Colon (tissue), 2 donors: ENCODE data around the gene ERICH3.
"Not testable (repeated sequence)": the region's sequence is repeated elsewhere in the genome, so short reads cannot be mapped to it uniquely, and the experiment has no call there.

ENCODE experiments used
- FAIRE-seq: peaks from 2 replicates; lab custom pipeline; 2012; peaks lifted over from hg19 to GRCh38; lab: Jason Lieb, UNC
- donor health status: control.
- donor health status: control.

The ERICH3 gene

DNA sequence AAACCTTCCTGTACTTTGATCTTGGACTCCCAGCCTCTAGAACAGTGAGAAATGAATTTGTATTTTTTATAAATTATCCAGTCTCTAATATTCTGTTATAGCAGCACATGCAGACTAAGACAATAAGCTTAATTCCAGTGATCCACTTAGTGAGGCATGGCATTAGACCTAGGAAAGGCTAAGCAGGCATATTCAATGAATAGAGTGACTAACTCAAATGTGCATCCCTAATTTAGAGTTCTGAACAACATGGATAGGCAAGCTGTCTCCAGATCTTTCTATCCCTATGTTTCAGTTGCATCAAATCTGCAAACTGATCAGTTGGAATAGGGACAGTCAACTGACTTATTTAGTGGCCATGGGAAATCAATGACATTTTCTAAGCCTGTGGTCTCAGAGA, 4.3 kb upstream of the ERICH3 start:
- no peak for FAIRE-seq

DNA sequence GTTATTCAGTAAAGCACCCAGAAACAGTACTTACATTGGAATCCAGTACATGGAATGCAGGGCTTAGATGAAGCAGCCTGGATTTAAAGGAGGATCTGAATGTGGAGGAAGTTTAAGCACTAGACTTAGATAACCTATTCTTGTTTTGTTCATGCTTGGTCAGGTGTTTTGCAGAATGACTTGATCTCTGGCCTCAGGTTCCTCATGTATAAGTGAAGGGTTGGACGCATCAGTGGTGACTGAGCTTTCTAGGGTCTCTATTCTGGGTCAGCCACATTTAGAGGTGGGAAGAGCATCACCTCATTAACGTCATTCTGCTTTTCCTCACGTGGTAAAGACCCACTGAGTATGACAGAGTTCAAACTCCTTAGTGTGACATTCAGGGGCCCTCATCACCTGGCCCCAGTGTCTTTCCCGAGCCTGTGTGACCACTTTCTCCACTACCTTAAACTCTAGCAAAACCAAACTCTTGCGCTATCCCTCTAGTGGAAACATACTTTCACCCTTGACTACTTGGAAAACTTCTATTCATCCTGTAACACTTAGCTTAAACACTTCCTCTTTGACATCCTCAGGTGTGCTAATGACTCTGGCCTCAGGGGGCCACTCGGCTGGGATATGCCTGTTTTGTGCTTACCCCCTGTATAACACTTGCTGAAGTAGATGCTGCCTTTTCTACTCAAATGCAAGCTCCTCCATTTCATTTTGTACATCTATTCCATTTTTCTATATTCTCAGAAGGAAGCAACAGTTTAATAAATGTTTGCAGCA, 871 bp upstream of the ERICH3 start:
- no peak for FAIRE-seq

DNA sequence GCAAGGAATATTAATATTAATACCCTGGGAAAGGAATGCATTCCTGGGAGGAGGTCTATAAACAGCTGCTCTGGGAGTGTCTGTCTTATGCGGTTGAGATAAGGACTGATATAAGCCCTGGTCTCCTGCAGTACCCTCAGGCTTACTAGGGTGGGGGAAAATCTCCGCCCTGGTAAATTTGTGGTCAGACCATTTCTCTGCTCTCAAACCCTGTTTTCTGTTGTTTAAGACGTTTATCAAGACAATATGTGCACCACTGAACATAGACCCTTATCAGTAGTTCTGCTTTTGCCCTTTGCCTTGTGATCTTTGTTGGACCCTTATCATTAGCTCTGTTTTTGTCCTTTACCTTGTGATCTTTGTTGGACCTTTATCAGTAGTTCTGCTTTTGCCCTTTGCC, 2.7 kb downstream of the ERICH3 start:
- not testable (repeated sequence) for FAIRE-seq

DNA sequence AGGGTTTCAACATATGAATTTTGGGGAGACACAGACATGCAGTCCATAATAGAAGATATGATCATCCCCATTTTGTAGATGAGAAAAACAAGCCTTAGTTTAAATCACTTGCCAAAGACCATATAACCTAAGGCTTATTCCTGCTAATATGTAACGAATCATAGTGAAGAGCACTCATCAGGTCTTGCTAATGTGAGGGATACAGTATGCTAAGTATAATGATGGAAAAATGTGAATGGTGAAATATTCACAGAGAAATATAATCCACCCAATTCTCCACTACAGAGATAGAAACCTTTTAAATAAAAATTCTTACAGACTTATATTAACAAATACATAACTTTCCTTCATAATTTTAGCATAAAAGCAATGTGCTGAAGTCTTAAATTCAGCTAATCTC, 18.9 kb downstream of the ERICH3 start:
- no peak for FAIRE-seq

DNA sequence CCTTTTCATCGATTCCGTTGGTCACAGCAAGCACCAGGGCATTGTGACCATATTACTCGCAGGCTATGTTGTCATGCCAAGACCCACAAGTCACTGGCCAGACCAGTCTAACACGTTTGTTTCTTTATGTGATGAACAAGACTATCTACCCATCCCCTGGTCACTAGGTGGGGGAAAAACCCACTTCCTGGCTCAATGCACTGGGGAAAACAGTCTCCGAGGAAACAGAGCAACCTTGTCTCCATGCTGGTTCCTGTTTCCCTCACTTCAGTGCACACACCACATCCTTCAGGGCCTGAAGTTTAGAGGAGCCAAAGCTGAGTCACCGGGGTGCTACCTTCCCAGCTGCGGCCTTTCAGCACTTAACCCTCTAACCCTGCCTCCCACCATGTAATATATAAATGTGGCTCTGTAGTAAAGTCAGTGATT, 20.9 kb downstream of the ERICH3 start:
- no peak for FAIRE-seq

DNA sequence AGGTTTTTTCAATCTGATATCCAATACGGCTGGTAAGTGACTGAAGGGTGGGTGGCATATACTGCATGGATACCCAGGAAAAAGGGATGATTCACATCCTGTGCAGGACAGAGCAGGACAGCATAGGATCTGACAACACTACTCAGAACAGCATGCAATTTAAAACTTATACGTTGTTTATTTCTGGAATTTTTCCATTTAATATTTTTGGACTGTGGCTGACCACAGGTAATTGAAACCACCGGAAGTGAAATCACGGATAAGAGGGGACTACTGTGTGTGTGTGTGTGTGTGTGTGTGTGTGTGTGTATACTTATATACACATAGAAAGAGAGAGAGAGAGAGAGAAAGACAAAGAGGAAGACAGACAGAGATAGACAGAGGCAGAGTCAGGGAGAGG, 23.0 kb downstream of the ERICH3 start:
- no peak for FAIRE-seq

DNA sequence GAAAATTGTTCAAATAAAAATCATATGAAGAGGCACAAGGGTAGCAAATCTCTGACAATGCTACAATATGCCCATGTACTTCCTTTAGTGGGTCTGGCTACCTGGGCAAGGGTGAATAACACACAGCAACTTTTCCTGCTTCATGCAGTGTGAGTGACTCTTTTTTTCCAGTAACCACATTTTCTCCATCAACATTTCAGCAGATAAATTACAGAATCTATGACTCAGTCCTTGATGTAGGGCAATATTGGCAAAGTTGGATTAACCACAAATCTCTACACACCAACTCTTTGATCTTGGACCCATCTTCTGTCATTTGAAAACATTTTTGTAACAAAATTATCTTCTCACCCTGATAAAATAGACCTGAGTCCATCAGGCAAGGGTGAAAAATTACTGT, 31.7 kb downstream of the ERICH3 start:
- no peak for FAIRE-seq

DNA sequence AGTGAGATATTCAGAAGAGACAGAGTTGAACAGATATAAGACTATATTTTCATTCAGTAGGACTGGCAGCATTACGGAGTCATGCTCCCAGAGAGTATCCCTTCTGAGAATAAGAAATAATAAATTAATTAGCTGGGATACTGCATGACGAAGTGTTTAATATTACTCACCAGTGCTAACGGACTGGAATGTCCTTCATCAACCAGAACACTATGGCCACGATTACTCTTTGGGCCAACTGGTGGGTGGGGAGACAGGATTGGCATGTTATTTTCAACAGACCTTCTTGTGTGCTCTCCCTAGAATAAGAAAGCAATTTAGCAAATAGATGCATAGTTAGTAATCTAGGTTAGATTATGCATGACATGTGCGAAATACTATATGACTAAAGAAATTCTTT, 32.4 kb downstream of the ERICH3 start:
- no peak for FAIRE-seq

DNA sequence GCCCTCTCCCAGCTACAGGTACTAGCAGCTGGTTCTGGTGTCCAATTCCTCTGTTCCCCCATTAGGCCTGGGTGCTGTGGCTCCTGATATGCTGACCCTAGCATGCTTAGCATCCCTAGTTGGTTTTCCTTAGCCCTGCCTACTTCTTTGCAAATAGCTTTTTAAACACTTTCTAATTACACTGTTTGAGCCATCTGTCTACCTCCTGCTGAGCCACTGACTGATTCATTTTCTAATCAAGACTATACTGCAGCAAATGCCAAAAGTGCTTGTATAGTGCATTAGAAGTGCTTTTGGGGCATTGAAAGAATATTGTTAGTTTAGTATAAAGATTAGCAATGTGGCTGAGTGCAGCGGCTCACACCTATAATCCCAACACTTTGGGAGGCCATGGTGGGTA, 36.3 kb downstream of the ERICH3 start:
- no peak for FAIRE-seq

DNA sequence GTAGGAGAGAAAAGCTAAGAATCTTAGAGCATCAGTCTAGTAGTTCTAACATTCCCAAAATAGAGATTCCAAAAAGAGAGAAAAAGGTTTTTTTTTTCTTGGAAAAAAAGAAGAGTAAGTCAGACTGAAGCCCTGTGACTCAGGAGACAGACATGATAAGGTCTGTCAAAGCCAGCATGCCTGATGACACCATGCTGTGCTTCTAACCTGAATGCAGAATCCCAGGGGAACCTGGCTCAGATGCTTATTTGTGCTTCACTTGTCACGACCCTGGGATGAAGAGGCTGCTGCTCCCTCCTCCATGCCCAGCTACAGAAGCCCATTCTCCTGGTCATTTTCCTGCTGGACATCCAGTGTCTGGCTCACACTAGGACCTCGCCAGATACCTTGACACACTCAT, 44.3 kb downstream of the ERICH3 start:
- no peak for FAIRE-seq

DNA sequence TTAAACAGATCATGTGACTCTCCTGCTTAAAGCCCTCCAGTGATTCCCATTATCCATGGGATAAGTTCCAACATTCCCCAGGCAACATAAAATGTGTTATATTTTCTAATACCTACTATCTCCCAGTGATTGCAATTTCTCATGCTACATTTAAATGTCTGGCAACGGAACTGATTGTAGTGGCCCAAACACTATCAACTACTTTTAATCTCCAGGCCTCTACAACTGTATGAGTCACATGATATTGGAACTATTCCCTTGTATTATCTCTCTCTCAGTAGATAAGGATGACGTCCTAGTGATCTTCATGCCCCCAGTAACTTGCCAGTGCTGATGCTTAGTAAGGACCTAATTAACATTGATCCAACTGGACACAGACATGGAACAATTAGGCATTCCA, 49.9 kb downstream of the ERICH3 start:
- FAIRE-seq, result no peak

DNA sequence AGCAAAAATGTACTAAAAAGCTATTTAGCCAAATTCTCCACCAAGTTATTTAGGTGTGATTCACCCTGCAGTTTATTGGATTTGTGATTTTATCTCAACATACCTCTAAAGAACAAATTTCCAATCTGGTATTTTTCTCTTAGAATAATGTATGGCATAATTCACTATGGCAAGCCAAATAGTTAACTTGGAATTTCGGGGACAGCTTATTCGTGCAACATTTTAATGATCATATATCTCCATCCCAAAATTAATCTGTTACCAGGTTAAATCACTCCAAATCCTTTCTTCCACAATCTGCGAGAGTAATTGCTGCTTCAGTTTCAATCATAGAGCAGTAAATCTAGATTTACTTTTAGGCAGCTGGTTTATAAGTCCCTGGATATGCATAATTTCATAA, 53.4 kb downstream of the ERICH3 start:
- no peak for FAIRE-seq

DNA sequence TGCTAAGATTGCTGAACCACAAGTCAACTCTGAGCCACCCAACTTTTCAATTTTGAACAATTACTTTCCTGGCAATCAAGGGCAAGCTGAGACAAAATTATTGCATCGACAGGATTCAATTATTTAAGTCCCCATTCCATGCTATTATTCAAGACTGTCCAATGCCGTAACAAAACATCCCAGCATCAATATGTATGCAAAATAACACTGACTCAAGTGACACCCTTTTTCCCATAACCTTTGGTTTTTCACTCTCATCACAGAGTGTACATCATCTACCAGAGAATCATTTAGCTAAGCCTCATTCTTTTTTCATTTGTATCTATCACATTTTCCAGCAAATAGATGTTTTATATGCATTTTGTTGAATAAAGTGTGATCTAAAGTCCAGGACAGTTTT, 54.6 kb downstream of the ERICH3 start:
- no peak for FAIRE-seq

DNA sequence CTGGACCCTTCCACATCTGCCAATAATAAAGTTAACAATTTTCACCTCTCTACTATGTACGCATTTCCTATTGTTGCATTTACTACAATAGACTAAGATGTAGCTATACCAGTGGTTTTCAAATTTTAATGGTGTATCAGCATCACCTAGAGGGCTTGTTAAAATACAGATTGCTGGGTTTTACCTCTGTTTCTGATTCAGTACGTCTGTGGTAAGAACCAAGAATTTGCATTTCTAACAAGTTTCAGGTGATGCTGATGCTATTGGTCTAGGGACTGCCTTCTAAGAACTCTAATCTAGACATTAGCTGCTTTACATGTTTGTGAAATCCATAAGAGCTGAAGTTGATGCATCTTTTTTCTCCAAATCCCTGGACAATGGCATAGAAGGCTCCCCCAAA, 59.7 kb downstream of the ERICH3 start:
- FAIRE-seq, result no peak

DNA sequence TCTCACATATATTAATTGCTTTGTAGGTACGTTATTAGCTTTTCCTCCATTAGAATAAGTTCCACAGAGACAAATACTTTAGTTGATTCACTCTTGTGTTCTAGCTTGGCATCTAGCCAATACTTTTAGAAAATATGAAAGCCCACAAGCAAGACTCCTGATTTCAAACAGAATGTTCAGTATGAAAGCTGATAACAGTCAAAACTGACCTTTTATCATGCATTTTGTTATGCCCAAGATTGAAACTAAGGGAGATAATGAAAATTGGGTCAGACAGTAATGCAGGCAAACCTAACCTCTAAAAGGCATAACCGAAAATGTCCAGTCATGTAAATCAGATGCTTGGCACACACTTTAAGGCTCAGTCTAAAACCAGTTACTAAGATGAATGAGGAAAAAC, 61.7 kb downstream of the ERICH3 start:
- no peak for FAIRE-seq

DNA sequence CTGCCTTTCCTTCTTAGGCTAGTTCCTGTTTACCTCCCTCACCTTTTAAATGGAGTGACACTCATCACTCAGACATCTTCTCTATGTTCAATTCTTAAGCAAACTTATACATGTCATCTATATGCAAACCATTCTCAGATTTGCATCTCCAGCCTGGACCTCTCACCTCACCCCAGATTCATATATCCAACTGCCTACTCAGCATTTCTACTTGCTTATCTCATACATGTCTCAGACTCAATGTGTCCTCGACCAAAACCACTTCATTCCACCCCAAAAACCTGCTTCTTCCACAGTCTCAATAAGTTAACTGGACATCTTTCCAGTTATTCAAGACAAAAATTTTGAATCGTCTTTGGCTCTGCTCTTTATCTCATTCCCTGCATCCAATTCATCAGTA, 62.6 kb downstream of the ERICH3 start:
- no peak for FAIRE-seq

DNA sequence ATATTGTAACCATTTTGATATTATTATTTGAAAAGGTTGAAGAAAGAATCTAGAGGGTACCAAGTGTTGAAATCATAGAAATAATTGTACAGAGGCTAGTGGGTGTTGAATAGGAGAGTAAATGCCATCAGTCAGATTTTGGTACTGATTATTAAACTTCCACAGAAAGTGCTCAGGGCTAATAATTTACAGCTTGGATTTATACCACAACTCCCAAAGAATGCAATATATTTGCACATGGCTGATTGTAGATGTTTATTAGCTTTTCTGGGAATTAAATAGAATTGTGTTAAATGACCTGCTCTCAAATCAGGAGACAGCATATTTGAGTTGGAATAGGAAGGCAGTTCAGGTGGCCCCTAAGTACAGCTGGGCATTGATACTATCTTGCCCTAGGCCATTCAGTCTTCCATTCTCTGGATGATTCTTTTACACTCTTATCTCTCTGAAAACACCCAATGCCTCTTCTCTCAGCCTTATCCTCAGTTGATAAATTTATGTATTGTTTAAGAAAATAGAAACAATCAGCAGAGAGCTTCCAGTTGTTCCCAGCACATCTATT, 63.7 kb downstream of the ERICH3 start:
- no peak for FAIRE-seq

DNA sequence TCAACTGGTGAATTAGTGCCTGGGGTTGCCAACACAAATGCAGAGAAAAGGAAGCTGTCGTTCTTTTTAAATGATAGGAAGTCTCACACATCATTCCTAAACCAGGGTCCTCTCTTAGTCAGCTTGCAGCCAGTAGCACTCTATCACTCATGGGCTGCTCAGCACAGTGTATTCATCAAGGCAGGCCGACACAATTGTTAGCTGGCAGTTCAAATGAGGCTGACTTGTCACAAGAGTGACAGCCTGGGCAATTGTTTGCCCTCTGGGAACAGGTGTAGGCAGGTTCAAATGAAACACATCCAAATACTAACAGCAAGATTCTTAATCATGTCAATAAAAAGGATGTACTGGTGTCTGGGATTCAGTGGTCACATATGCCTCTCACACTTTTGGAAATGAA, 76.9 kb downstream of the ERICH3 start:
- no peak for FAIRE-seq

DNA sequence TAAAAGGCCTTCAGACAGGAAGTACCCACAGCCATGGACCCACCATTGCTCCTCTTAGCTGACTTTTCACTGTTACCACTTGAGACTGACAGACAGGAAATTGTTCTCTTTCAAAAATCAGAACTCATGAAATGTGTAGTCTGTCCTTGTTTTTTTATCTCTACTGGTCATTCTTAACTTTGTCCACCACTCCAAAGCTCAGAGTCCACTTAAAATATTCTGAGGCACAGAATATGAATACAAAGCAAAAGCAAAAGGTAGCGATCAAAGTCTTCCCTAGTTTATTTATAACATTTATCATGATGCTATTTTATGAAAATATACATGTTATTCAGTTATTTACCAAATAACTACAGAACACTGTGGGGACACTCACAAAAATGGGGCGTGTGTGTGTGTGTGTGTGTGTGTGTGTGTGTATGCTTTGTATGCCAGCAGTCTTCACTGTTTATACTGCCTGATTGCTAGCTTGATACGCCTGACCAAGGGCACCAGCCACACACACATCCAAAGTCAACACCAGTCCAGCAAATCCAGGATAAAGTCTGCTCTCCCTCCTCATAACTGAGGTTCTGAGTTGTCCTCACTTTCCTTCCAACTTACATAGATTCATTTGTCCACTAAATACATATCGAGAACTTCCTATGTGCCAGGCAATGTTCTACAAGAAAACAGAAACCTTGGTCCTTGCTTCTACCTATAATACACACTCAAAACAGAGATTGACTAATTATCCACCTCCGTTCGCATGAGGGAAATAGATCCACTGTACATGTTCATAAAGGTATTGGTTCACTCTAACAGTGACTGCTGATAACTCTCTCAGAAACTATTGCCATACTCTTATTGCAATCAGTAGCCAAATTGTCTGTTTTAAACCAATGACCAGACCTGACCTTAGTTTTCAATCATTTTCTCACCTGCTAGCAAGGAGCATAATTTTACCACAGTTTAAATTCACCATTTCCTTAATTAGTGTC, 79.4 kb downstream of the ERICH3 start:
- no peak for FAIRE-seq

DNA sequence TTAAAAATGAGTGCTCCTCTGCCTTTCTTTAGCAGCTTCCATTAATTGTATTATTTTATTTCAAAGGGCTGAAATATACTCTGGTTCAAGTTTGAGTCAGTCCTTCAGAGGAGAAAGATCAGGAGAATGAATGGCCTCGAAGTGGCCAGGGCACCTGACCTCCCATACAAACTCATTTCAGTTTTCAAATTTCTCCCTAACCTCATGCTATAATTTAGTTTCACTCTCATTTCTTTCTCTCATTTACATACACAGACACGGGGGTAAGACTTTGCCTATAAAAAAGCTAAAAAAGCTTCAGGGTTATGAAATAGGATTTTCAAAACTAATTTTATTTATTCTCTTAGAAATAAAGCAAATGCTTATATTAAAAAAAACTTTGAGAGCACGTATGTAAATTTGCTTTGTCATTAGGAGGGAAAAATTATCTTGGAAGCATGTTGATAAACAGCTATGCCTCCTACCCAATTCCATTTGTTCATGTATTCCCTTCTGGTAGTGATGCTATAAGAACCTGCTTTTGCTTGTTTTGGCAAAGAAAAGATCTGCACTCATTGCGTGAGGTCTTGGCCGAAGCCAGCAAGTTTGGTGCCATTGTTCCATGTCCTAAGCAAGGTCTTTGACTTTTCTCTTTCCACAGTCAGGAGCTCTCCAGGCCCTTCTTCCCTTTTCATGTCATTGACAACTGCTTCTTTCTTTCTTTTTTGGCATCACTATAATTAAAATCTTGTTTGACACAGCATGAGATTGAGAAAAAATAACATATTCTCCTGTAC, 80.8 kb downstream of the ERICH3 start:
- no peak for FAIRE-seq

DNA sequence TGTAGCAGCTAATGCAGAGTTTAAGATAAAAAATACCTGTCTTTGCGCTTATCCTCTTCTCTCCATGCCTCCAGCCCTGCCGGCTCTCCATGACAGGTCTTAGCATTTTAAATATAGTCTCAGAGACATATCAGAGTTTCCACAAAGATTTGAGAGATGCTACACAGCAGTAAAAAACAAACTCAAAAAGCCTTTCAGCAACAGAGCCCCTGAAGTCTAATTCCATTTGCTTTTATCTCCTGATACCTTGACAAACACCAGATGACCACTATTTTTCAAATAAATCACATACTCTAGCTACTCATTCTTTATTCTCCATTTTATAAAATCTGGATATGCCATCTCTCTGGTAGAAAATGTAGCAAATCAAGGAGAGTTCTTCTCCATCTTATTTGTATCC, 81.6 kb downstream of the ERICH3 start:
- no peak for FAIRE-seq

DNA sequence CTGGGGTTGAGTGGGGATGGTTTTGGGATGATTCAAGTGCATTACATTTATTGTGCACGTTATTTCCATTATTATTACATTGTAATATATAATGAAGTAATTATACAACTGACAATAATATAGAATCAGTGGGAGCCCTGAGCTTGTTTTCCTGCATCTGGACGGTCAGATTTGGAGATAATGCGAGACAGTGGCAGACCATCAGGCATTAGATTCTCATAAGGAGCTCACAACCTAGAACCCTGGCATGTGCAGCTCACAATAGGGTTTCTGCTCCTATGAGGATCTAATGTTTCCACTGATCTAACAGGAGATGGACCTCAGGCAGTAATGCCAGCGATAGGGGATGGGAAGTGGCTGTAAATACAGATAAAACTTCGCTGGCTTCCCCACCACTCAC, 83.3 kb downstream of the ERICH3 start:
- FAIRE-seq, result no peak
